GM12873 (cell line): ENCODE data around the gene LASP1NB.

ENCODE experiments used
- CTCF ChIP-seq: IDR thresholded peaks from 2 replicates; pipeline ENCODE4 v1.5.1; 2012; ENCODE audit warnings: low read depth, mild to moderate bottlenecking, moderate library complexity, low read length, control low read depth; ENCODE audit not compliant: insufficient read depth; ENCODE audit errors: missing control alignments

Gene LASP1NB

GRCh38 chr17:38885044-38885727 is 40.2 kb upstream of the LASP1NB start:
- no peak for TF ChIP-seq CTCF

- no peak for TF ChIP-seq CTCF
Measured at GRCh38 chr17:38885728-38886642, 39.4 kb upstream of the LASP1NB start.

DNA sequence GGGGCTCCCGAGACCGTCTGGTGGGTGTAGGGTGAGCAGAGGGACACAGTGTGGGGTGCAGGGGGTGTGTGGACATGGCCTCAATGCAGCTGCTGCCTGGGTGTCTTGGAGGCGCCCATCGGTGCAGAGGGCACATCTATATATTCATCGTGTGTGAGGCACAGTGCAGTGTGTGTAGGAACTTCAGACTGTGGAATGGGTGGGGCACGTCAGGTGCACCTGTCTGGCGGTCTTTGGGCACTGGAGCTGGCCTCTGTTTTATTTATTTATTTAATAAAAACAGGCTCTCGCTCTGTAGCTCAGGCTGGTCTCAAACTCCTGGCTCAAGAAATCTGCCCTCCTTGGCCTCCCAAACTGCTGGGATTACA is 38.8 kb upstream of the LASP1NB start:
- TF ChIP-seq CTCF = no peak

DNA sequence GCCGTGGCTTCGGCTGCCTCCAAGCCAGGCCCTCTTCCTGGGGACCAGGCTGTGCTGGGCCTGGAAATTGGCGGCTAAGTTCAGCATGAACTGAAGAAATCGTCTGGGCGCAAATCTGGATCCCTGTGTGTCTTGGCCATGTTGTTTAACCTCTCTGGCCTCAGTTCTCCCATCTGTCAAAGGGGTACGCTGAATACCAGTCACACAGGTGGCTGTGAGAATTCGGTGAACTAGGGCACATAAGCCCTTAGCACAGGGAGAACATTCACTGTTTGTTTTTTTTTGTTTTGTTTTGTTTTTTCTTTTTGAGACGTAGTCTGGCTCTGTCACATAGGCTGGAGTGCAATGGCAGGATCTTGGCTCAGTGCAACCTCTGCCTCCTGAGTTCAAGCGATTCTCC is 36.6 kb upstream of the LASP1NB start:
- TF ChIP-seq CTCF = no peak

- TF ChIP-seq CTCF = no peak
Measured at GRCh38 chr17:38889745-38890409, 35.5 kb upstream of the LASP1NB start.

- no peak for TF ChIP-seq CTCF
Measured at GRCh38 chr17:38890410-38890746, 35.0 kb upstream of the LASP1NB start.

DNA sequence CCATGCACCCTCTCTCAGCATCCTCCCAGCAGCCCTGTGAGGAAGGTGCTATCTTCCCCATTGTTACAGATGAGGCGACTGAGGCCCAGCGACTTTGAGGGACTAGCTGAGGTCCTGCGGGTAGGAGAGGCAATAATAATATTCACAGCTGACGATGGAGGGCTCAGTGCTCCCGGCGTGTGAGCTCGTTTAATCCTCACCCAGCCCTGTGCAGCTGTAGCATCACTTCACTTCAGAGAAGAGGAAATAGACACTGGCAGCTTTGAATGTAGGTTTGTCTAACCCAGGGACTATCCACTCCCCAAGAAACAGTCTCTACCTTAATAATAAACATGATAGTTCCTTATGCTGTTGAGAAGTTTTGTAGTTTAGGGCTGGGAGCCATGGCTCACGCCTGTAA is 34.0 kb upstream of the LASP1NB start:
- TF ChIP-seq CTCF = no peak
